ENCODE measurements around the gene CCNQ.

CCNQ gene

GRCh38 chrX:153592966-153593688, 5.8 kb downstream of the CCNQ start:
- TF ChIP-seq CTCF (IDR thresholded peaks at IDR 0.05; ENCODE audit: low read length, missing control alignments): no peak
- no peak for DNase-seq (ENCODE audit: low read depth)
- H3K4me3 ChIP-seq (replicated peaks; ENCODE audit: low read depth, low read length): no peak overlapping the region

- TF ChIP-seq CTCF (IDR thresholded peaks at IDR 0.05; ENCODE audit: low read length, missing control alignments): no peak
- no peak for DNase-seq (ENCODE audit: low read depth)
- no peak overlapping the region for H3K4me3 ChIP-seq (replicated peaks; ENCODE audit: low read depth, low read length)
Observed at GRCh38 chrX:153592091-153592833, 6.7 kb downstream of the CCNQ start.

GRCh38 chrX:153590961-153591956, 7.7 kb downstream of the CCNQ start:
- no peak overlapping the region for H3K4me3 ChIP-seq (replicated peaks; ENCODE audit: low read depth, low read length)
- TF ChIP-seq CTCF (IDR thresholded peaks at IDR 0.05; ENCODE audit: low read length, missing control alignments): no peak
- DNase-seq (ENCODE audit: low read depth): no peak

- DNase-seq (ENCODE audit: low read depth): no peak
- H3K4me3 ChIP-seq (replicated peaks; ENCODE audit: low read depth, low read length): no peak overlapping the region
- no peak for TF ChIP-seq CTCF (IDR thresholded peaks at IDR 0.05; ENCODE audit: low read length, missing control alignments)
Observed at GRCh38 chrX:153588782-153589446, 10.0 kb downstream of the CCNQ start.

GRCh38 chrX:153588021-153588781, 10.7 kb downstream of the CCNQ start:
- TF ChIP-seq CTCF (IDR thresholded peaks at IDR 0.05; ENCODE audit: low read length, missing control alignments): no peak
- DNase-seq (ENCODE audit: low read depth): no peak
- no peak overlapping the region for H3K4me3 ChIP-seq (replicated peaks; ENCODE audit: low read depth, low read length)

- H3K4me3 ChIP-seq (replicated peaks; ENCODE audit: low read depth, low read length): no peak overlapping the region
- no peak for DNase-seq (ENCODE audit: low read depth)
- TF ChIP-seq CTCF (IDR thresholded peaks at IDR 0.05; ENCODE audit: low read length, missing control alignments): no peak
Observed at GRCh38 chrX:153587342-153587741, 11.6 kb downstream of the CCNQ start.

Data from fibroblast of pulmonary artery (primary cell).